Measurements from ENCODE around the gene UCK2. TPM values are rescaled to one million over a fixed set of nuclear protein-coding genes. Genes with fewer than 3 reads are reported as not detected.

Gene UCK2
- total and polyA plus RNA-seq, 2 donors (not counting 1 experiment from before 2014, with no cell fraction given), result 8.9 to 11.5 TPM

- H3K4me1 Mint-ChIP-seq, result peaks cover 20% of the 10 kb centered on the region
- WGBS (ENCODE audit: insufficient coverage), result no CpG with 5 or more reads among the region's 2 CpGs
- H2AFZ ChIP-seq (ENCODE audit: insufficient read depth, low read depth, low read length, poor library complexity, severe bottlenecking), result no peak overlapping the region
- TF ChIP-seq EZH2 (IDR thresholded peaks at IDR 0.05; ENCODE audit: borderline replicate concordance, insufficient read depth, low read depth, low read length, poor library complexity, severe bottlenecking) (no peak), CTCF (IDR thresholded peaks at IDR 0.05) (no peak)
- peaks cover 28% of the 10 kb centered on the region for H3K79me2 ChIP-seq (ENCODE audit: control insufficient read depth, insufficient read depth, low read length)
- CTCF ChIA-PET, result no interaction called here
- ATAC-seq (ENCODE audit: low read depth), result no peak
- no peaks in the 10 kb centered on the region for H3K9me3 Mint-ChIP-seq (ENCODE audit: insufficient read depth)
- no peak overlapping the region for H3K27ac ChIP-seq (ENCODE audit: low read length in 2 of 2)
- no peaks in the 10 kb centered on the region for H3K27me3 Mint-ChIP-seq
- H3K4me3 Mint-ChIP-seq, result no peak overlapping the region
- H3K4me3 ChIP-seq (ENCODE audit: control extremely low read depth in 1 of 5, extremely low read depth in 1 of 5, insufficient read depth in 1 of 5, low read depth in 2 of 5, low read length in 4 of 5), result no peak overlapping the region
- no peak overlapping the region for H3K27ac Mint-ChIP-seq
- no peaks in the 10 kb centered on the region for H3K9me3 ChIP-seq (ENCODE audit: control extremely low read depth in 1 of 3, control insufficient read depth in 2 of 3, insufficient read depth in 1 of 3, low read length in 2 of 3)
- POLR2A ChIA-PET, result no interaction called here
- H3K9ac ChIP-seq (ENCODE audit: low read length), result no peak overlapping the region
- DNase-seq, result no peak
- intact Hi-C loops (cut with micrococcal nuclease), result no loop called here
- H3K36me3 ChIP-seq (replicated peaks in 1 of 2; ENCODE audit: control extremely low read depth in 1 of 2, control insufficient read depth in 1 of 2, extremely low read depth in 1 of 2, insufficient read depth in 2 of 2, low read length in 1 of 2), result no peaks in the 10 kb centered on the region
- no peak overlapping the region for H3K4me2 ChIP-seq (replicated peaks; ENCODE audit: low read depth, low read length, poor library complexity, severe bottlenecking)
- no peaks in the 10 kb centered on the region for H3K27me3 ChIP-seq (replicated peaks in 1 of 4; ENCODE audit: control extremely low read depth in 1 of 4, control insufficient read depth in 3 of 4, insufficient read depth in 4 of 4, low read length in 3 of 4)
- H3K4me1 ChIP-seq (ENCODE audit: control insufficient read depth in 2 of 2, insufficient read depth in 2 of 2, low read length in 2 of 2), result peaks cover 3 to 6% of the 10 kb centered on the region in 2 donors
- no peaks in the 10 kb centered on the region for H4K20me1 ChIP-seq (ENCODE audit: control insufficient read depth, insufficient read depth, low read length, poor library complexity, severe bottlenecking)
Observed at GRCh38 chr1:165886983-165887382, 59.6 kb downstream of the UCK2 start.

GRCh38 chr1:165887877-165888551 lies 60.6 kb downstream of the UCK2 start:
- ChIA-PET POLR2A (no interaction called here), CTCF (no interaction called here)
- TF ChIP-seq CTCF (IDR thresholded peaks at IDR 0.05) (no peak), EZH2 (IDR thresholded peaks at IDR 0.05; ENCODE audit: borderline replicate concordance, insufficient read depth, low read depth, low read length, poor library complexity, severe bottlenecking) (no peak)
- no peak overlapping the region for H3K4me3 Mint-ChIP-seq
- H3K4me3 ChIP-seq (ENCODE audit: control extremely low read depth in 1 of 5, extremely low read depth in 1 of 5, insufficient read depth in 1 of 5, low read depth in 2 of 5, low read length in 4 of 5), result no peak overlapping the region
- intact Hi-C loops (cut with micrococcal nuclease), result no loop called here
- H4K20me1 ChIP-seq (ENCODE audit: control insufficient read depth, insufficient read depth, low read length, poor library complexity, severe bottlenecking), result no peaks in the 10 kb centered on the region
- H3K79me2 ChIP-seq (ENCODE audit: control insufficient read depth, insufficient read depth, low read length), result peaks cover 28% of the 10 kb centered on the region
- no peaks in the 10 kb centered on the region for H3K9me3 ChIP-seq (ENCODE audit: control extremely low read depth in 1 of 3, control insufficient read depth in 2 of 3, insufficient read depth in 1 of 3, low read length in 2 of 3)
- H3K4me2 ChIP-seq (replicated peaks; ENCODE audit: low read depth, low read length, poor library complexity, severe bottlenecking), result no peak overlapping the region
- no peak overlapping the region for H2AFZ ChIP-seq (ENCODE audit: insufficient read depth, low read depth, low read length, poor library complexity, severe bottlenecking)
- no peak overlapping the region for H3K27ac Mint-ChIP-seq
- peaks cover 0 to 1% of the 10 kb centered on the region in 2 experiments for H3K36me3 ChIP-seq (replicated peaks in 1 of 2; ENCODE audit: control extremely low read depth in 1 of 2, control insufficient read depth in 1 of 2, extremely low read depth in 1 of 2, insufficient read depth in 2 of 2, low read length in 1 of 2)
- no peaks in the 10 kb centered on the region for H3K9me3 Mint-ChIP-seq (ENCODE audit: insufficient read depth)
- H3K9ac ChIP-seq (ENCODE audit: low read length), result no peak overlapping the region
- DNase-seq, result no peak
- H3K27me3 Mint-ChIP-seq, result no peaks in the 10 kb centered on the region
- H3K4me1 ChIP-seq (ENCODE audit: control insufficient read depth in 2 of 2, insufficient read depth in 2 of 2, low read length in 2 of 2), result peaks cover 3 to 6% of the 10 kb centered on the region in 2 donors
- WGBS (ENCODE audit: insufficient coverage), result 100% methylated on average over 3 of the region's 8 CpGs
- no peak for ATAC-seq (ENCODE audit: low read depth)
- peaks cover 20% of the 10 kb centered on the region for H3K4me1 Mint-ChIP-seq
- H3K27me3 ChIP-seq (replicated peaks in 1 of 4; ENCODE audit: control extremely low read depth in 1 of 4, control insufficient read depth in 3 of 4, insufficient read depth in 4 of 4, low read length in 3 of 4), result no peaks in the 10 kb centered on the region
- H3K27ac ChIP-seq (ENCODE audit: low read length in 2 of 2), result no peak overlapping the region

Measured in B cell (primary cell).